HG03342 (cell line): ENCODE data around the gene IGFN1.

Experiments used
- ATAC-seq: cut with Tn5 transposase; IDR thresholded peaks from one replicate; pipeline ENCODE4 v1.9.1; 2021; ENCODE audit warnings: mild to moderate bottlenecking, moderate library complexity; ENCODE audit not compliant: unreplicated experiment

IGFN1 gene

GRCh38 chr1:201215531-201216357 is 25.1 kb downstream of the IGFN1 start:
- no peak for ATAC-seq

GRCh38 chr1:201216395-201217085 is 25.9 kb downstream of the IGFN1 start:
- ATAC-seq = no peak

GRCh38 chr1:201217146-201217545 is 26.5 kb downstream of the IGFN1 start:
- no peak for ATAC-seq

- no peak for ATAC-seq
Observed at GRCh38 chr1:201217851-201218250, 27.2 kb downstream of the IGFN1 start.

GRCh38 chr1:201218409-201218808 is 27.8 kb downstream of the IGFN1 start:
- no peak for ATAC-seq

GRCh38 chr1:201219481-201220387 is 29.1 kb downstream of the IGFN1 start:
- ATAC-seq = no peak

- no peak for ATAC-seq
Observed at GRCh38 chr1:201220388-201220715, 29.7 kb downstream of the IGFN1 start.

- ATAC-seq = no peak
Observed at GRCh38 chr1:201221201-201221846, 30.7 kb downstream of the IGFN1 start.

GRCh38 chr1:201222125-201222524 is 31.5 kb downstream of the IGFN1 start:
- no peak for ATAC-seq

- ATAC-seq = no peak
Observed at GRCh38 chr1:201223852-201224665, 33.4 kb downstream of the IGFN1 start.

GRCh38 chr1:201224666-201225370 is 34.2 kb downstream of the IGFN1 start:
- no peak for ATAC-seq

GRCh38 chr1:201226178-201226514 is 35.5 kb downstream of the IGFN1 start:
- no peak for ATAC-seq

- no peak for ATAC-seq
Observed at GRCh38 chr1:201226859-201227488, 36.4 kb downstream of the IGFN1 start.

- no peak for ATAC-seq
Observed at GRCh38 chr1:201228011-201228983, 37.7 kb downstream of the IGFN1 start.

GRCh38 chr1:201229095-201229494 is 38.5 kb downstream of the IGFN1 start:
- ATAC-seq = no peak

GRCh38 chr1:201229771-201230635 is 39.4 kb downstream of the IGFN1 start:
- ATAC-seq = no peak

- no peak for ATAC-seq
Observed at GRCh38 chr1:201230676-201231075, 40.1 kb downstream of the IGFN1 start.
